ENCODE data around the gene ZFHX3.
A peak's percentile ranks its signal among the peaks of the same experiment; 100 is the strongest.

The ZFHX3 gene

DNA sequence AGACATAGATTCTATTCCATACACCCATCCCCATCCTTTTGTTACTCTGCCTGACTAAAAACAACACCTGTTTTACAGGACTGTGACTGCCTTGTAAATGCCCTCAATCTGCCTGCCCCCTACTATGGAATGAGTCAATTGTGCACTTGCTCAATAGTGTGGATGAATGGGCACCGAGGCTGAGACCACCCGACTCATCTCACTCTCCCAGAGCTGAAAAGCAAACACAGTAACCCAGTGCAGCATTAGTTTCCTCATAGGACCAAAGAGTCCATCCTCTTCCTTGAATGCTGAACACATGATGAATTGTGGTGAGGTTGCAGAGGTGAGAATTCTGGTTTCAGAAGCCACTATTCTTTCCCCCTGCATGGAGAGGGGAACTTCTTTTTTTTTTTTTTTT, 233.7 kb downstream of the ZFHX3 start:
- no peak for DNase-seq

DNA sequence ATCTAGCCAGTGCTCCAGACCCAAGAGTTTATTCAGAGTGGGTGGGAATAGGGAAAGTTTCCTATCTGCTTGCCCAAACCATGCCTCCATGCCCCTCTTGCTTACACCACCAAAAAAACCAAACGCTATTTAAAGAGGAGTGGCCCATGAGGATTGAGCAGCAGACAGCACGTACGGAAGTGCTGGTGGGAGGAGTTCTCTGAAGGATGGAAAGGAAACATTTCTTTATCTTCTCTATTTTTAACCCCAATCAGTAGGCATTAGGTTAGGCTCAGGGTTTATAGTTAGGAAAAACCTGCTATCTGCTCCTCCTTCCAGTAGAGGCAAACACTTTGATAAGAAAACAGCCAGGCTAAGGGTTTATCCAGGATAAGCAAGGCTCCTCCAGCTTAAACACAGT, 235.3 kb downstream of the ZFHX3 start:
- no peak for DNase-seq

DNA sequence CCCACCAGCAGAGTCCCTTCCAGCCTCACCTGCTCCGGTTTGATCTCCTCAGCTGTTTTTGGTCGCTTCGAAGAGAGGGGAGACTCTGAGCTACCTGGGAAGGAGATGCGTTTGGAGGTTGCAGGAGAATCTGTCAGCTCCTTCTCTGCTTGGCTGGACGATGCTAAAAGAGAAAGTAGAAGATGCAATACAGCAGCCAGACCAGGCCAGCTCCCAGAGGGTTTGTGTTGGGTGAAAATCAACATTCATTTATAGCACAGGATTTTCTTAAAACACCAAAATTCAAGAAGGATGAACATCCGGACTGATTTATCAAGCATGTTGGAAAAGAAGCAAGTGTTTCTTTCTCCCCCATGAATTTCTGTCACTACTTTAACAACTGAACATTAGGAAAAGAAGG, 236.1 kb downstream of the ZFHX3 start:
- DNase-seq = no peak

DNA sequence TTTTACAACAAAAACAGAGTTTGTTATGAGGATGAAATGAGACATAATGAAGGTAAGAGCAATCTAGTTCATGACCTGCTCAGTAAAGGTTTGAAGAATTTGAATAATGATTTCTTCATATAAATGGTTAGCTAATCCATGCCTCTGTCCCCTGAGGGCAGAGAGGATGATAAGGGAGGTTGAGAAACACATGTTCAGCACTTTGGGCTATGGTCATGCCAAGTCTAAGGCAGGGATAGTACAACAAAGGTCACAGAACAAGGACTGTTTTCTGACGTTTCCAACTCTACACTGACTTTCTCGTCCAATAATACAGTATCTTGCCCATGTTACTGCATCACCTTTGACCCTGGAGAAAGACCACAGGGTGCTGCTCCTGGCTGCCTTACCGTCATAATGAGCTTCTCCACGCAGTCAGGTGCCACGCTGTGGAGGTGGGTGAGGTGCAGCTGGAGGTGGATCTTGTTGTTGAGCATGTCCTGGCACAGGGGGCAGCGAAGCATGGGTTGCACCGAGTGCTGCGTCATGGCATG, 236.7 kb downstream of the ZFHX3 start:
- no peak for DNase-seq

DNA sequence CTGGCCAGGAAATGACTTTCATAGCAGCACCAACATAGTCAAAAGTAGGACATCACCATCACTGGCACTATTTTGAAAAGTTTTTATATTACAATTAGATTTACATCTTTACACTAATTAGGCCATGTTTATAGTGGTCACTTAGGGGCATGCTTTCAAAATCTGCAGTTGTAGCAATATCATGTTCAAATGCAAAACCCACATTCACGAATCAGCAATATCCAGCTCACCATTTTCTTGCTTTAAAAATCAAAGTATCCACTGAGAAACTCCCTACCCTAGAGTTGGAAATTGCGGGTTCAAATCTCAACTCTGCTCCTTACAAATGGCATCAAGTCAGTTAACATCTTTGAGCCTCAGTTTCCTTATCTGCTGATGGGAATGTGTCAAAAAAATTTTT, 237.4 kb downstream of the ZFHX3 start:
- DNase-seq = no peak

DNA sequence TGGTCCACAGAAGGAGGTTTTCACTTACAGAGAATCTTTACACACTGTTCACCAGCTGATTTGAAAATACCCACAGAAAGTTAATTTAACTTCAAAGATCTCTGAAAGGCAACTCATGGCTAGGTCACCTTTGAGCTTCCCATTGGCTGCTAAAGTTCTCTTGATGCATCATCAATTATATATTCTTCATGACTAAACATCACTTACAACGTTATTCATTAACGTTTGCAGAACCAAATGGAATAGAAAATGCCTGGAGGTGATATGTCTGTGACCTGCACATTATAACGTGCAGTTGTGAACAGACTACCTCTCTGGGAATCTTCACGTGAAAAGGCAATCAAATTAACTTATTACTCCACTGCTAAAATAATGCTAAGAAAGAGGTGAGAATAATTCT, 238.5 kb downstream of the ZFHX3 start:
- DNase-seq = no peak

DNA sequence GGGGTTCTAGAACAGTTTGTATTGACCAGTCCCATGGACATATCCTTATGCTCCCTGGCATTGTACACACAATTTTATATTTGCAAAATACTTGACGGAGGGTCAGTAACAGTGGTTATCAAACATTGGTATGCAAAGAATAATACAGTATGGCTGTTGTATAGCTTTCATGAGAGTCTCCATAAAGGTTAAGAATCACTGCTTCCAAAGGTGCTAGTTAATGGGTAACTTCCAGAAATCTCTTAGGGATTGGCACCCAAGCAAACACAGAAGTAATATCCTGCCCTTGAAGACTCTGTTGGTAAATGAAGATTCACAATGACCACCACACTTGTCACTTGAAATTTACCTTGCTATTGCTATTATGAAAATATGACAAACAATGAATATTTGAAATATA, 239.2 kb downstream of the ZFHX3 start:
- no peak for DNase-seq

DNA sequence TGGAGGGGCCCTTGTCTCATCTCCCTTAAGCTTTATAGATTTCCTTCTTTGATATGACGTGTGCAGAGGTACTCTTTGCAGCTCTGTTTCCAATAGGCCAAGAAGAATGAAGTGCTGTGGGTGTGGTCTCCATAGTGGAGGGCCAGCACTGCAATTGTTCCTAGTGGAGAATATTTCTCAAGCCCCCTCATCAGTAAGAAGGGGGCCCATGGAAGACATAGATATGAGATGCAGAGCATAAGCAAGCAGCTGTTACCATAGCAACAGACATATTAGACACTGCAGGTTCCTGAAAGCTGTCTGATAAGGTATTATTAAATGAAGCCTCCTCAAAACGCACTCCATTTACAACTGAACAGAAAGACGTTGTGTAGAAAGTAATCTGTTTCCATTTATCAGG, 240.7 kb downstream of the ZFHX3 start:
- no peak for DNase-seq

DNA sequence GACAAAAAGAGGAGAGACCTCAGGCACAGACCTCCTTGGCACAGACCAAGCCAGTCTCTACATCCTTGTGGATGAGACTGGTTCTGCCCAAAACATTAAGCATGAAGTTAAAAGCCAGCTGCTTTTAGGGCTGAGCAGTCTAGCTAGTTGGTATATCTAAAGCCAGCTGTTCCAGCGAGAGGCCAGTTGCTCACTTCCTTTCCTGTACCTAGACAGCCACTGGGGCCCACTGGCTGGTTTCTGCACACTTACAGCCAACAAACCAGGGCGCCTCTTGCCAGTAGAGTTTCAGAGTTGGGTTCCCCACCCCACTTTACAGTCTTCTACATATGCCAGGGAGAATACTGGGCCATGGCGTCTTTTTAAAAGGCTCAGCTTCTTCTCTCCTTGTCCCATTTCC, 242.4 kb downstream of the ZFHX3 start:
- no peak for DNase-seq

DNA sequence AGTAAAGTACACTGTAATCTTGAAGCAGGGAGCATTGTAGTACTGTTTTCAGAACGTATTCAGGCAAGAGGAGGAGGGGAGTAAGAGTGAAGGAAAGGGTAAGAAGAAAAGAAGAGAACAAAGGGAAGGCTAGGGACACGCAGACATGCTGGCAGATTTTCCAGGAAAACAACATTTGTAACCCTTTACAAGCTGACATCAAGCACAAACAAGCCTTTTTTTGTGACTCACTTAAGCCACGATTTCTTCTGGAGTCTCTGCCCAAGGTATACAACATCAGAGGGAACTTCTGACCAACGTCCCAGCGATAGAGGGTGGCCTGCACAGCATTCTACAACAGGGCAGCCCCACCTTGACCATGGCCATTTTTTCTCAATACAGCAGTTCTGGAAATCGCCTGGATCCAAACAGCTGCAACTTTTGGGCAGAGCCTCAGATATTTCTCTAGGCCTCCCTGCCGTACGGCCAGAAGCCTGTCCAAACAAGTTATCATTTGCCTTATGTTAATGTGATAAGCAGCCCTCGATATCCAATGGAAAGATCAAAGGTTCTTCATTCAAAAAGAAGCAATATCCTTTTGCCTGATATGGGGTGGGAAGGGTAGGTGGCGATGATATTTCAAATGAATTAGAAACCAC, 247.3 kb downstream of the ZFHX3 start:
- no peak for DNase-seq

DNA sequence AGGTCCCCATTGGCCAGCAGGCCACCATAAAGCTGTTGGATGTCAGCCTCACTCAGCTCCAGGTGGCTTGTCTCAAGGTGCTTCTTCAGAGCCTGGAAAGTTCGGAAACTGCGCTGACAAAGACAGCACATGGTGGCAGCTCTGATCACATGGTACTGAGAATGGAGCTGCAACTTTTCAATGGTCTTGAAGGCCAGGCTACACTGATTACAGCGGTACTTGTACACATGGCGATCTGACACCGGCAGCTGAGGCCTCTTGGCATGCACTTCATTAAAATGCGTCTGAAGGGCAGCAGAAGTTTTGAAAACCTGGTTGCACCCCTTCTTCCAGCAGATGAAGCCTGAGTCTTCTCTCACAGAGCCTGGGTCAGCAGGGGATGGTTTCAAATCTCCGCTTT, 249.7 kb downstream of the ZFHX3 start:
- no peak for DNase-seq

DNA sequence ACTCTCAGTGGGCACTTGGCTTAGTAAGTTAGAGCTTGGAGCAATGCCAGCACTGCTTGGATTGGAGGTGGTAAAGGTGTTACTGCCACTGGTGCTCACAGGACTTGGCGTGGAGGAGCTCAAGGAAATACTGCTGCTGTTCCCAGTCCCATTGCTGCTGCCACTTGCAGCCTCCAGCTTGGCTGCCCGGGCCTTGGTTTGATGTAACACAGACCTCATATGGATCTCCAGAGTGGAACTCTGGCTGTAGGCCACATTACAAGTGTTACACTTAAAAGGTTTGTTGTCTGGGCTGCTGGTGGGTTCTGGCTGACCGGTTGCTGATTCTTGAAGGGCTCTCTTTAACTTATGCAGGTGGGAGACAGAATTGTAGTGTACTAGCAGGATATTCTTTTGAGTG, 250.3 kb downstream of the ZFHX3 start:
- DNase-seq = no peak

DNA sequence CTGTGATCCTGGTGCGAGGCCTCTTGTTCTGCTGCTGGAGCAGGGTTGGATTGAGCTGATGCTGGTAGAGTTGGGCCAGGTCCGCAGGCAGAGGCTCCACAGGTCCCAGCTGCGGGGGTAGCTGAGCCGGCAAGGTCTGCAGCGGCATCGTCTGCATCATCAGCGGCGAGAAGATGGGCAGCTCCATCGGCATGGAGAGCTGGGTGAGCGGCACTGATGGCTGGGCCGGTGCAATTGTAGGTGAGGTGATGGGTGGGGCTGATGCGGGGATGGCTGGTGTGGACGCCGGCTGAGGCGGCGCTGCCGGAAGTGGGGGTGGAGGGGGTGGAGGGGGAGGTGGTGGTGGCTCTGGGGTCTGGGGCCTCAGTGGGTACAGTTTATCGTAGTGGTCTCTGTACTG, 251.7 kb downstream of the ZFHX3 start:
- no peak for DNase-seq

DNA sequence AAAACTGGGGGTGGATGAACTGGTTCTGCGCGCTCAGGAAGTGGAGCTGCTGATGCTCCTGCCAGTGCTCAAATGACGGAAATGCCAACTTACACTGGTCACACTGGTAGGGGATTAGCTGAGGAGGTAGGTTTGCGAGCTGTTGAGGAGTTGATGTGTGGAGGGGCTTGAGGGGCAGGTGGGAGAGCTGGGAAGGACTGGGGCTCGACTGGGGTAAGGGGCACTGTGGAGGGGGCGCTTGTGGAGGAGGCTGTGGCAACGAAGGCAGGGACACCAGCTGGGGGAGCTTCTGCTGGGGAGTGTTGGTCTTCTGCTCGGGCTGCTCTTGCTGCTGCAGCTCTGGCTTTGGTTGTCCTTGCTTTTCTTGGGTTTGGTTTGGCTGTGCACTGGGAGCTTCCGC, 252.9 kb downstream of the ZFHX3 start:
- DNase-seq = no peak

DNA sequence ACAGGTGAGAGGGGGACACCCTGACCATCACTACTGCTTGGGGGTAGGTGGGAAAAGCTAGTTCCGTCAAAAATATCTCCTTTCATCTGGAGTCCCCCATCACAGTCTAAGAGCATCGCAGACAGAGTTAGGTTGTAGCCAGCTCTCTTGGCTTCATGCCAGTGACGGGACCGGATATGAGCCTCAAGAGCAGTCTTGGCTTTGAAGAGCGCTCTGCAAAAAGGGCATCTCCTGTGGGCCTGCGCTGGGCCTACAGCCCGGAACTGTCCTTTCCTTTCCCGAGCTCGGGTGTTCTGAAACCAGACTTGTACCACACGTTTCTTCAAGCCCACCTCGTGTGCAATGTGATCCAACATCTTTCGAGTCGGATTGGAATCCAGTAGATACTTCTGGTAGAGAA, 253.6 kb downstream of the ZFHX3 start:
- no peak for DNase-seq

DNA sequence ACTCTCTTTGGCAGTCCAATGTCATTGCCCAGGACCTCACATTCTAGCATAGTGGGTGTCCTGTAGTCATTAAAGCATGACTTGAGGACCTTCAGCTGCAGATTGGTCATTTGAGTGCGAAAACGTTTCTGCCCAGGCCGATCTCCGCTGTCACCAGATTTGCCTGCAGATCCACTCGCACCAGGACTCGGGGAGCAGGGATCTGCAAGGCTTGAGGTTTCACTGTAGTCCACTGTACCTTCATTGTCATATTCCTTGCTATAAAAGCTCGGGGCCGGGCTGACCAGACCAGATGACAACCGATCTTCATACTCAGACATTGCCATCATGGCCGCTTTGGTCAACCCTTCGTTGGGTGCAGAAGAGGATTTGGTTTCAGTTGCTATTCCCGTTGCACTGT, 254.2 kb downstream of the ZFHX3 start:
- DNase-seq = no peak

DNA sequence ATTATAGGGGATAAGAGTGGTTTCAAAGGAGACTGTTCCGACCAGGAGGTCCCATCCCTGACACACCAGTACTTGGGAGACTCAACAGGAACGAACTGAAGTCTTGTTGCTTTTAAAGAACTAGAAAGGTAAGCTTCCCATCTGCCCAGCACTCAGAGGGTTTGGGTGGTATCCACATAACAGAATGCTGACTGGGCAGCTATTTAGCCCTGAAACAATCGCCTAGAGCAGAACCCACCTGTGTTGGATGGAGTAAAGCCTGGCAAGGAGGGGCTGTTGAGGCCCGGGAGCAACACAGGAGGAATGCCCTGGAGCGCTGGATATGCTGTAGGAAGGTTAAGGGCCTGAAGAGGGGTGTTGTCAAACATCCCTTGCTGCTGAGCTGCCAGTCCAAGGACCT, 254.9 kb downstream of the ZFHX3 start:
- no peak for DNase-seq

DNA sequence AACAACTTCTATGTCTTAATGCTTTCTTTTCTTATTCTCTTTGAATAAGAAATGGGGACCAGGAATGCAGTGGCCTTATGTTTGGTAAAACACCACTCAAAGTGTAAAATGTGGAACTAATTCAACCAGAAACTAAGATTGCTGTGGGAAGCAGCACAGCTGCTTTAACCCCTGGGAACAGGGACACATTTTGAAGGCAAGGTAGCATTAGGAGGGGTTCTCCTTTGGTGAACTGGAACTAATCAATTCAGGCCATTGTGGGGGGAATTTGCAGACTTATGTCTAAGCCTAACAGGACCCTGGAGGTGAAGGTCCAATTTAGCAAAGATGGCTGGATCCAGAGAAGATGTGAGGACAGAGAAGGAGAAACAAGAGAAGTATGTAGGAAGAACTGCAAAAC, 256.1 kb downstream of the ZFHX3 start:
- no peak for DNase-seq

DNA sequence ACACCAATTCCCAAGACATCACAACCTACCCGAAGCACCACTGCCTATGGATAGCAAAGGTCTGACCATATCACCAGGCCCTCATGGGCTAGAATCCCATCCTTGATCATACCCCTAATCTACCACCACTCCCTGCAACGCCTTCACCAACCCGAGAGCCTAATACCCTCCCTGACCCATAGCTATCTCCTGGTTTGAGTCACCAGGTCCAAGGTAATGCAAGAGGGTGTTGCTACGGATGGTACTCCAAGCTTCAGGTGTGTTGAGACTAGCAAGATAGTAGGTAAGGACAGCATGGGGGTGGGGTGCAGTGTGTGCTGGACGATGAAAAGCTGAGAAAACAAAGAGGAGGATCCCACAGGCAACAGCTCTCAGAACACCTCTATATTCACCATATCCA, 258.0 kb downstream of the ZFHX3 start:
- DNase-seq = no peak

DNA sequence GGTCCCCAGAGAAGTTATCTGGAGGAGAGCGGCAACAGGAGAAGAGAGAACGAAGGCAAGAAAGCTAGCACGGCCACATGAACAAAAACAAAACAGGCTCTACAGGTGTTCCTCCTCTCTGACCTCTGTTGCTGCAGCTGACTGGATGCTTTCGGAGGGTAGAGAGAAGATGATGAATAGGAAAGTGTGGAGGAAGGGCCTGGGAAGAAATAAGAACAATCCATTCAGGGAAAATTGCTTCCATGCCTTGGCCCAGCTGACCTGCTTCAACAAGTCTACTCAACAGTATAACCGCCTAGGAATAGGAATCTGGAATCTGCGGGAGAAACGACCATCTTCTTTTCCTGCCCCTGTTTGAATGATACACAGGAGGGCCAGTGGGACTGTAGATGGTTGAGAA, 258.5 kb downstream of the ZFHX3 start:
- no peak for DNase-seq

DNA sequence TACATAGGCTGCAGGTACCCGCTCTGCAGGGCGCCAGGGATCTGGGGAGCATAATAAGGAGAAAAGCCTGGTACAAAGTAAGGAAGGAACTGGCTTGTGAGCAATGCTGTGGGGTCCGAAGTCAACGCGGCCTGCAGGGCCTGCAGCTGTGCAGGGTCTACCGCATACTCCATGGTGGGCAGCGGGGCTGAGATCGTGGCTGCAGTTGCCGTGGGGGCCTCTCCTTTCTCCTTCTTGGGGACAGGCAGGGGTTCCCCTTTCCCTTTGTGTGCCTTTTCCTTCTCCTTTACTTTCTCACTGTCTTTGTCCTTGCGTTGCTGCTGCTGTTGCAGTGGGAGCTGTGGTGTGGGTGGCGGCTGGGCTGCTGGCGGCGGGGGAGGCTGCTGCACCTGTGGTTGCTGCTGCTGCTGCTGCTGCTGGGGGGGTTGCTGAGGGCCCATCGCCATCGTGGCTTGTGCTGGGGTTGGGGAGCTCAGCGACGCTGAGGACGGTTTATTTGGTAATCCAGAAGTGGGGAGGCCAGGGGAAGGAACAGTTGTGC, 259.6 kb downstream of the ZFHX3 start:
- DNase-seq = no peak

DNA sequence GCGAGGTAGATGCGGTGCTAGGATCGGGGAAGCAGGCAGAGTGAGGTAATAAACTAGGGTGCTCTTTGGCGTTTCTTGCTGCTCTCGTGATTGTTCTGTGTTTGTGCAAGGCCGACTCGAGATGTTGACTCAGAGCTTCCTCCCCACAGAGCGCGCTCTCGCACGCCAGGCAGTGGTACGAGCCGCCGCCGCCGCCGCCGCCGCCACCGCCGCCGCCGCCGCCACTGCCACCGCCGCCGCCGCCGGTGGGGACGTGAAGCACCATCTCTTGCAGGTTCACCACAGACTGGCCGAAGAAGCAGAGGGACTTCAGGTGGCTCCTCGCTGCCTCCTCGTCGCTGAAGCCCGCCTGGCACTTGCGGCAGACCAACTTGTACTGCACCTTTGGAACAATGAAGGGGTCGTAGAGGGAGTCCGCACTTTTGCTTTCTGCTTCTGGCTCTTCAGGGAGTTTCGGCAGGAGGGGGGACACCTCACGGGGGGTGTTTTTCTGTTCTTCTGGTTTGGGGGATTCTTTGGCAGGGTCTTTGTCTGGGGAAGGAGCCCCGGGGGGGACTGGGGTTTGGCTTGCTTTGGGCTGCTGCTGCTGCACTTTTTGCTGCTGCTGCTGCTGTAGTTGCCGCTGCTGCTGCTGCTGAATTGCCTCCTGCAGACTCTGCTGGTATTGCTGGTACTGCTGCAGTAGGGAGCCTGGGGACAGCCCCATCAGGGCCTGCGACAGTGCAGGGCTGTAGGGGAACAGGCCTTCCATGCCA, 260.2 kb downstream of the ZFHX3 start:
- peak; percentile 57 for DNase-seq

DNA sequence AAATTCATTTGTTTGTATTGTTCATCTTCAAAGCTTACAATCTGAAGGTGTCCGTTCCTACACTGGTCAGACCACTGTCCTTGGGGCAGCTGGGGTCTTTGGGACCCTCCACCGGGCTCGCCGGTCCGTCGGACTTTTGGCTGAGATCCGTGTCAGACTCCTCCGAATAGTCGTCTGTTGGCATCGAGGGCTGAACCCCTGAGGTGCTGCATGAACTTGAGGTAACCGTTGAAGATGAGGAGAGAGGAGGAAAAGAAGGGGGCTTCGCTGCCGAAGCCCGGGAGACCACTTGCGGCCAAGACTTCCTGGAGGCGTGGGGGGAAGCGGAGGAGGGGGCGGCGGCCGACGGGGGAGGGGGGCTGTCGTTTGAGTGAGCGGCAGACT, 260.8 kb downstream of the ZFHX3 start:
- DNase-seq = no peak

DNA sequence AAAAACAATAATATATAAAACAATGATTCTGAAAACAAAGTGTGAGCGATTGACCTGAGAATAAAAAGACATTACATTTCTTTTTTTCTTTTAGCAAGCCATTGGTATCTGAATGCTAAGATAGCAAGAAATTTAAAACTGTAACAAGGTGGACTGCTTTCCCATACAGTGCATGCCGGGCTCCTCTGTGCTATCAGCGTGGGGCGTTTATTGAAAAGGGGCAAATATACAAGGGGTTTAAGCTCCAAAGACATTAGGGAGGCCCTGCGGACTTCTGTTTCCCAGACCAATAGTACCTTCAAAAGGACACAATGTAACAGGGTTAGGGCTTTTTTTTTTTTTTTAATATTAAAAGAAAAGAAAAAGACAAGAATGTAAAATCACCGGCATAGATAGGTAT, 261.3 kb downstream of the ZFHX3 start:
- no peak for DNase-seq

DNA sequence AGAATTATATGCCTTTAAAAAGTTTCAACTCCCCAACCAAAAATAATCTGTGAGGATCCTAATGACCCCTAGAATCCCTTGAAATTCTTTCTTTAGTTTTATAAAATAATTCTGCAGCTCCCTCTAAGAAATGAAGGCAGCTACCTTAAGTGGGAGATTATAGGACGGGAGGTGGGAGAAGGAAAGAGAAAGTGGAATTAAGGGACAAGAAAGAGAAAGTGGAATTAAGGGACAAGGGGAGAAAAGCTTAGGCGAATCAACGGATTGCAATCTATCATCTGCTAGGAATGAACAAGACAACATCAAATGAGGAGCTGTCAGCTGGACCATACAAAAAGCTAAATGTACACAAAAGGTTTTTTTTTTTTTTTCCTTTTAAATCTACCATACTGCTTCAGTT, 262.0 kb downstream of the ZFHX3 start:
- DNase-seq = no peak

Measured in activated effector memory CD4-positive, alpha-beta T cell treated with Interleukin-2 at 50 U/mL for 16 hours (primary cell).